Neural crest cell (in vitro differentiated cells): Measurements from ENCODE around the gene ADGRG6. TPM values are rescaled to one million over a fixed set of nuclear protein-coding genes. Genes with fewer than 3 reads are reported as not detected.

Source experiments
- DNase-seq: peaks from one replicate; pipeline ENCODE4 v3.0.0; 2021; ENCODE audit warnings: low read depth, mixed read lengths, low spot score
- H3K27ac Mint-ChIP-seq: one replicate; pipeline ENCODE4 v1.8.0; 2021; ENCODE audit warnings: mild to moderate bottlenecking, mixed read lengths; ENCODE audit not compliant: unreplicated experiment
- H3K27me3 Mint-ChIP-seq: 2 replicates; pipeline ENCODE4 v1.8.0; 2021; ENCODE audit warnings: low read depth, mild to moderate bottlenecking, mixed read lengths
- H3K36me3 Mint-ChIP-seq: 2 replicates; pipeline ENCODE4 v1.8.0; 2021; ENCODE audit warnings: low read depth, mild to moderate bottlenecking, mixed read lengths
- H3K4me1 Mint-ChIP-seq: 2 replicates; pipeline ENCODE4 v1.8.0; 2021; ENCODE audit warnings: mixed read lengths
- H3K4me3 Mint-ChIP-seq: one replicate; pipeline ENCODE4 v1.8.0; 2021; ENCODE audit warnings: mild to moderate bottlenecking, mixed read lengths
- H3K9me3 Mint-ChIP-seq: 2 replicates; pipeline ENCODE4 v1.8.0; 2021; ENCODE audit warnings: mixed read lengths
- total RNA-seq: library from RNA; stranded (reverse); gene quantifications from 2 replicates; pipeline ENCODE4 v1.2.1, GENCODE V29; 2021
- TF ChIP-seq, protein P1 (sequence below): fragments of 200-600 bp; sonication (generic); conservative IDR thresholded peaks from 2 replicates; pipeline ENCODE4 v1.5.0; 2021; ENCODE audit warnings: antibody characterized with exemption, mild to moderate bottlenecking

ADGRG6 gene
- total RNA-seq, 1 donor from 2014 or later: 78.9 TPM

GRCh38 chr6:142322066-142322465 is 20.3 kb downstream of the ADGRG6 start:
- Mint-ChIP-seq H3K27ac (no peak overlapping the region), H3K4me3 (no peak overlapping the region), H3K4me1 (peaks cover 54% of the 10 kb centered on the region), H3K9me3 (no peaks in the 10 kb centered on the region), H3K27me3 (no peaks in the 10 kb centered on the region), H3K36me3 (no peaks in the 10 kb centered on the region)
- no peak for DNase-seq
- TF ChIP-seq, protein P1, sequence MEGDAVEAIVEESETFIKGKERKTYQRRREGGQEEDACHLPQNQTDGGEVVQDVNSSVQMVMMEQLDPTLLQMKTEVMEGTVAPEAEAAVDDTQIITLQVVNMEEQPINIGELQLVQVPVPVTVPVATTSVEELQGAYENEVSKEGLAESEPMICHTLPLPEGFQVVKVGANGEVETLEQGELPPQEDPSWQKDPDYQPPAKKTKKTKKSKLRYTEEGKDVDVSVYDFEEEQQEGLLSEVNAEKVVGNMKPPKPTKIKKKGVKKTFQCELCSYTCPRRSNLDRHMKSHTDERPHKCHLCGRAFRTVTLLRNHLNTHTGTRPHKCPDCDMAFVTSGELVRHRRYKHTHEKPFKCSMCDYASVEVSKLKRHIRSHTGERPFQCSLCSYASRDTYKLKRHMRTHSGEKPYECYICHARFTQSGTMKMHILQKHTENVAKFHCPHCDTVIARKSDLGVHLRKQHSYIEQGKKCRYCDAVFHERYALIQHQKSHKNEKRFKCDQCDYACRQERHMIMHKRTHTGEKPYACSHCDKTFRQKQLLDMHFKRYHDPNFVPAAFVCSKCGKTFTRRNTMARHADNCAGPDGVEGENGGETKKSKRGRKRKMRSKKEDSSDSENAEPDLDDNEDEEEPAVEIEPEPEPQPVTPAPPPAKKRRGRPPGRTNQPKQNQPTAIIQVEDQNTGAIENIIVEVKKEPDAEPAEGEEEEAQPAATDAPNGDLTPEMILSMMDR: no peak

DNA sequence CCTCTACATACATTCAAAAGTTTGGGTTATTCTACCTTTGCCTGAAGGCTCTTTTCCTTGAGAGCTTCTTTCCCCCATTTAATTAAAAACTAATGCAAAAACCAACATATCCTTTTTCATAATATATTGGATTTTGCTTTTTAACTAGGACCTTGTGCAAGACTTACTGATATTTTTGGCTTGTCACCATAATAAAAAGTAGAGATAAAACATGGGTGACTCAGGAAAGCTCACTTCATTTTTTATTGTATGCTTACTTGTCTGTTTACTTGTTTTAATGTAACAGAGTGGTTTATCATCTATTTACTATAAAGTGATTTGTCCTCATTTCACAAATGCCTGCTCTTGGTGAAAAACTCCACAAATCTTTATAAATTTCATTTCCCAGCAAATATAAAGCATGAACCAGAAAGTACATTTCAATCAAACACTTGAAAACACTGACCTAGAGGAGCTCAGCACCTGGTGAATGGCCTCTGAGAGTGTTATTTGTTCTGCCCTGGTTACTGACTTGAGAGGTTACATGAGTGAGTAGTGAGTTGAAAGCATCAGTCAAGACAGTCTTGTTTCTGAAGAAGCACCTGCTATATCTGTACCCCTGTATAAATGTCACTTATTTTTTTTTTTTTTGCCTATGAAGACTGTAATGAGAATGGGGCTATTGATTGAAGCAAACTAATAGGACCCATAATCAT is 20.8 kb downstream of the ADGRG6 start:
- no peak overlapping the region for H3K27ac Mint-ChIP-seq

GRCh38 chr6:142323377-142323776 is 21.6 kb downstream of the ADGRG6 start:
- H3K4me3 Mint-ChIP-seq: no peak overlapping the region

More for the DNA sequence above, 20.8 kb downstream of the ADGRG6 start:
- Mint-ChIP-seq H3K4me1 (peaks cover 53% of the 10 kb centered on the region), H3K36me3 (no peaks in the 10 kb centered on the region), H3K4me3 (no peak overlapping the region), H3K27me3 (no peaks in the 10 kb centered on the region), H3K9me3 (no peaks in the 10 kb centered on the region)
- TF ChIP-seq, protein P1: no peak
- no peak for DNase-seq

GRCh38 chr6:142324111-142324510 is 22.3 kb downstream of the ADGRG6 start:
- DNase-seq: no peak
- Mint-ChIP-seq H3K36me3 (no peaks in the 10 kb centered on the region), H3K4me1 (peaks cover 52% of the 10 kb centered on the region), H3K4me3 (no peak overlapping the region), H3K9me3 (no peaks in the 10 kb centered on the region), H3K27me3 (no peaks in the 10 kb centered on the region), H3K27ac (no peak overlapping the region)
- TF ChIP-seq, protein P1: no peak

More at GRCh38 chr6:142323377-142323776, 21.6 kb downstream of the ADGRG6 start:
- TF ChIP-seq, protein P1: no peak
- H3K9me3 Mint-ChIP-seq: no peaks in the 10 kb centered on the region
- no peak overlapping the region for H3K27ac Mint-ChIP-seq
- H3K27me3 Mint-ChIP-seq: no peaks in the 10 kb centered on the region
- no peaks in the 10 kb centered on the region for H3K36me3 Mint-ChIP-seq
- H3K4me1 Mint-ChIP-seq: peaks cover 54% of the 10 kb centered on the region
- no peak for DNase-seq

GRCh38 chr6:142325111-142325510 is 23.3 kb downstream of the ADGRG6 start:
- Mint-ChIP-seq H3K4me3 (no peak overlapping the region), H3K4me1 (peaks cover 57% of the 10 kb centered on the region), H3K27ac (peak overlapping the region; percentile 87), H3K9me3 (no peaks in the 10 kb centered on the region), H3K27me3 (no peaks in the 10 kb centered on the region), H3K36me3 (no peaks in the 10 kb centered on the region)
- TF ChIP-seq, protein P1: no peak
- DNase-seq: no peak
